ENCODE data around the gene TMTC1.

The TMTC1 gene

GRCh38 chr12:29707846-29708245 is 75.9 kb downstream of the TMTC1 start:
- DNase-seq, result no peak

DNA sequence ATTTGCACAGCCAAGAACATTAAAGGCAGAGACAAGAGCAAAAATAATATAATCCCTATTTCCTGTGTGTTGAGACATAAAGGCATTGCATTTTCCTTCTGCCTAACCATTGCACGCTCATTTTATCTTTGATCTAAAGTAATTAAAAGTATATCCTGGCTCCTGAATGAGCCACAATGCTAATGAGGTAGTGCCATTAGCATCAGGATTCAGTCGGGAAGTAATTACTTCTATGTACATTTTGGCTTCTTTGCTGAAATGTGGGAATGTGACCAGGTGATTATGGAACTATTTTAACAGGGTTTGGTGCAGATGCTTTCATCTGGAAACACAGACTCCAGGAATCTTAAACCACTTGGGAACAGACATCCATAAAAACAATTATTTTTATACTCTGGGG is 77.4 kb downstream of the TMTC1 start:
- no peak for DNase-seq

- DNase-seq, result no peak
These were observed 80.2 kb downstream of the TMTC1 start for GRCh38 chr12:29703528-29703927.

GRCh38 chr12:29702972-29703371 is 80.8 kb downstream of the TMTC1 start:
- DNase-seq, result no peak

DNA sequence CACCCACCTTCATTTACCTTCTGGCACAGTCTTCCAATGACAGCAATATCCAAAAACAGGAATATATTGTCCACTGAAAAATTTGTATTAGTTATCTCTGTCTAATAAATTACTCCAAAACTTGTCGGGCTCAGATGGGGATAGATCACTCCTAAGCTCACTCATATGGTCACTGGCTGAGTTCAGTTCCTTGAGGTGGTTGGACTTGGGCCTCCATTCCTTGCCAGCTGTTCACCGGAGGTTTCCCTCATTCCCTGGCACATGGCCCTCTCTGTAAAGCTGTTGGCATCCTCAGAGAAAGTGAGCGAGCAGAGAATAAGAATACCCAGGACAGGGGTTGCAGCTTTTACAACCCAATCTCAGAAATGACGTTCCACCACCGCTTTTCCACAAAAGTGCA is 81.5 kb downstream of the TMTC1 start:
- DNase-seq, result no peak

GRCh38 chr12:29700761-29701481 is 82.8 kb downstream of the TMTC1 start:
- DNase-seq, result no peak

DNA sequence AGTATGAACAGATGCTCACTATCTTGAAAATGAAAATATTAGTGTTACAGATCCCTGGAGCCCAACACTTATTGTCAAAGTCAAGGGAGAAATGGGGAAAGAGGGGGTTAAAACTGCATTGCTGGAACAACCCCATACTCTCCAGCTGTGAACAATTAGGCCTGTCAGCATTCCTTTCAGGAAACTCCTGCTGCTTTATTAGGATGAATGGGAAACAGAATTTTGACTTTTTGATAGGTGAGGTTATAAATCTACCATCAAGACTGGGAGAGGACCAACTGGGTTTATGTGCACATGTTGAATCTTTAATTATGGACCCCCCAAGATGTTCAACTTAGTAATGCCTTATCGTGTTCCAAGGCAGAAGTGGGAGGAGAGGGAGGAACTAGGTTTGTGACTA is 85.0 kb downstream of the TMTC1 start:
- DNase-seq, result no peak

- no peak for DNase-seq
These were observed 87.9 kb downstream of the TMTC1 start for GRCh38 chr12:29695800-29696199.

GRCh38 chr12:29695026-29695425 is 88.7 kb downstream of the TMTC1 start:
- no peak for DNase-seq

DNA sequence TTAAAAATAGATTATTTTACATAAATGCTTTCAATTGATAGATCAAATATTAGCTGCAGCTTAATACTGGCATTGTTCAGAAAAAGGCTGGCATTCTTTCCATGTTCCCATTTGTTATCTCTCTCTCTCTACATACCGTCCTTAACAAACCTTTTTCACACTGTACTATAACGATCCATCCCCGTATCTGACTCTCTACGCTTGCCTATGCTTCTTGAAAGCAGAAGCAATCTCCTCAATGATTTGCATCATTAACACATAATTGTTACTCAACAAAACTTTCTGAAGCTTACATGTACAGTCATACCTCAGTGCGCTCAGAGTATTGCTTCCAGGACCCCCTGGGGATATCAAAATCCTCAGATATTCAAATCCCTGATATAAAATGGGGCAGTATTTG is 89.7 kb downstream of the TMTC1 start:
- no peak for DNase-seq

GRCh38 chr12:29692237-29692636 is 91.5 kb downstream of the TMTC1 start:
- no peak for DNase-seq

DNA sequence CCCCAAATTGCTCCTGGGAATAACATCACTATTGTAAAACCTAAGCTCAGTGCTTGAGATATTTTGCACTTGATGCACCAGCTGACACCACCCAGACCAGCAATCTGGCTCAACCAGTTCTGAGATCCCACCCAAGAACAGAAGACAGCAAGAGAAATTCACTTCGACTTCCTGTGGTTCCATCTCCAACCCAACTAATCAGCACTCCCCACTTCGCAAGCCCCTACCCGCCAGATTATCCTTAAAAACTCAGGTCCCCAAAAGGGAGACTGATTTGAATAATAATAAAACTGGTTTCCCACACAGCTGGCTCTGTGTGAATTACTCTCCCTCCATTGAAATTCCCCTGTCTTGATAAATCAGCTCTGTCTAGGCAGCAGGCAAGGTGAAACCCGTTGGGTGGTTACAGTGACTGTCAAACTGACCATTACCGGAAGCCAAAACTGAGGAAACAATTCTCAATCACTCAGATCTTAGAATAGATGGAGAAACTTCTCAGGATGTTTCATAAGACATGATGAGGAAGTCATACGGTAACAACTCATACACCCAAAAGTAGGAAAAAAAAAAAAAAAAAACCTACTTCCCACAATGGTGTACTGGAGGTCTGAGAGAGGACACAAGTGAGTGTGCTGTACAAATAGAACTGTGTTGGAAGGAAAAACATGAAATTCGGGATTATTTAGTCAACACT is 92.4 kb downstream of the TMTC1 start:
- DNase-seq, result no peak

- DNase-seq, result no peak
These were observed 93.0 kb downstream of the TMTC1 start for GRCh38 chr12:29690728-29691127.

- DNase-seq, result no peak
These were observed 94.8 kb downstream of the TMTC1 start for GRCh38 chr12:29688914-29689313.

DNA sequence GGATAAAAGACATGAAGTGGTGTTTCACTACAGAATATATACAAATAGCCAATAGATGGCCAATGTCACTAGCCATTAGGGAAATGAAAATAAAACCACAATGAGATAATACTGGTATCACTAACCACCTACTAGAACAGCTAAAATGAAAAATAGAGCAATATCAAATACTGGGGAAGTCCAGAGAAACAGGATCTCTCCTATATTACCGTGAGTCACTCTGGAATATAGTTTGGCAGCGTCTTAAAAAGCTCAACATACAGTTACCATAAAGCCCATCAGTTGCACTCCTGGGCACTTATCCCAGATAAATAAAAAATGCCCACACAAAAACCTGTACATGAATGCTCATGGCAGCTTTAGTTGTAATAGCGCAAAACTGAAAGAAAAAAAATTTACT is 101.7 kb downstream of the TMTC1 start:
- DNase-seq, result no peak

GRCh38 chr12:29681370-29681769 is 102.4 kb downstream of the TMTC1 start:
- DNase-seq, result no peak

DNA sequence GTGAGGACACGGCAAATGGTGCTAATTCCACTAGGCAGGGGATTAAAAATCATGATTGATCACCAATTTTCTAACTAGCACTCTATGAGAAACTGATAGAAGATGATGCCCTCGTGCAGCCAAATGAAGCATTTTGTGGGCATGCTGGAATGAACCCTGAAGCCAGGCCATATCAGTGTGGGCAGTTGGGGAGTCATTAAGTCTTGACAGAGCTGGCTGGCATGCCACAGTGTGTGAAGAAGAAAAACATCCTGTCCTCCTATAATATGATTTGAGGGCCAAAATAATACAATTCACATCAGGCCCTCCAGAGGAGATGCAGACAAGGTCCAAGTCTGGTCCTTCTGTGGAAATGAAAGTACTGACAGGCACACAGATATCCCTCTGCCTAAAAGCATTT is 107.1 kb downstream of the TMTC1 start:
- DNase-seq, result no peak

GRCh38 chr12:29674463-29674862 is 109.3 kb downstream of the TMTC1 start:
- DNase-seq, result no peak

GRCh38 chr12:29673346-29673745 is 110.4 kb downstream of the TMTC1 start:
- DNase-seq, result no peak

DNA sequence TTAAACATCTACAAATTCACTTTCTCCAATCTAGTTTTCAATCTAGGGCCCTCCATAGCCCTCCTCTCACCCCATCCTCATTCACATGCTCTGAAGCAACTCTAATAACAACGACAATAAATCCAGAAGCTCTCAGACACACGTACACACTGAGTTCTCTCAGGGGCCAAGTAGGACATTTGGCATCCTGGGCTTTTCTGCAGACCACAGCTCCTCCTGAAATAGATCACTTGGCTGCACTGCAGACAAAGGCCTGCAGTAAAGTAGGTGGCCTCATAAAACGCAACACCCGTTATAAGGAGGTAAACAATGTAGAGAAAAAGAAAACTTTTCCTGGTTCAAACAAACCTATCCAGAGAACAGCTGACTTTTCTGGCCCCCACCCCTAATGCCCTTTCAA is 111.2 kb downstream of the TMTC1 start:
- no peak for DNase-seq

DNA sequence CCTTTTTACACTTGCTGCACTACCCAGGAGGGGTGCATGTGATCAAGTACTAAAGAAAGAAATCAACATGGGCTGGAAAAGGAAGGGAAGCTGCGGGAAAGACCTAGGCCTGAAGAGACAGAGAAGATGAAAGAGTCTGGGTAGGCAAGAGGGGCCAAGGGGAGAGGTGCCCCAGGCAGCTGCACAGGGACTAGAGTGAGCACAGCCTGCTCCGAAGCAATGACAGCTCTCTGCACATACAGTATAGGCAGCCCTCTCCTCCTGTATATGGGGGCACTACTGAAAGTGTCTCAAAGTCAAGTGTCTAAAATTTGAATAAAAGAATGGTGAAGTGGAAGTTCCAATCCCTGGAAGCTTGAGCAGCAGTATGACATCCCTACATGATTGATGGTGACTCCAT is 112.0 kb downstream of the TMTC1 start:
- no peak for DNase-seq

GRCh38 chr12:29667011-29667410 is 116.7 kb downstream of the TMTC1 start:
- DNase-seq, result no peak

- DNase-seq, result no peak
These were observed 118.6 kb downstream of the TMTC1 start for GRCh38 chr12:29665107-29665506.

DNA sequence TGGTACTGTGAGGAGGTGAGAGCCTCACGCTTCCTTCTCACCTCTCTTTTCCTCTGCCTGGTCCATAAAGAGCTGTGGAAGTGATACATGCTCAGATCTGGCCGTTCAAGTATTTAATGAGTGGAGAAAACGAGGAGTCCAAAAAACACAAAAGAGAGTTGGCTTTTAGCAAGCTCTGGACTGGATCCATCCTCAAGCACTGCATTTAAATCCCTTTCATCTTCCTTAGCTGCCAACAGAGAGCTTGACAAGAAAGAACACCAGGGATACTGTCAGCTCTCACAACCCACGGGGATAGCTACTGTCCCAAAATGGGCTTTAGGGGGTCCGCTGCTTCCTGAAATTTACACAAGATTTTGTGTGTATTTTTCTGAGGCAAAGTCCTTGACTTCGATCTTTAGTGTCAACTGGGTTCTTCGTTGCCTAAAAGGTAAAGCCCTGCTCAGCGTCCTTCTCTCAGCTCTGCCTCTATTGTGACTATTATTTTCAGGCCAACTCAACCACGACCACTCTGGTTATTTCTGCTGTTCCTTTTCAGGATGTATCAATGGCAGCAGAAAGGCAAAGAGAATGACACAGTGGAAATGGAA is 120.9 kb downstream of the TMTC1 start:
- no peak for DNase-seq
